Skeletal muscle satellite cell (primary cell): Measurements from ENCODE around the gene SUSD5.

Source experiments
- H3K27me3 ChIP-seq: 2 replicates; pipeline ENCODE4 v1.7.0; 2013; ENCODE audit warnings: low read length; ENCODE audit not compliant: control insufficient read depth, insufficient read depth
- H3K36me3 ChIP-seq: 2 replicates; pipeline ENCODE4 v1.7.0; 2013; ENCODE audit warnings: mild to moderate bottlenecking, control low read depth, low read length; ENCODE audit not compliant: insufficient read depth
- H3K4me1 ChIP-seq: 2 replicates; pipeline ENCODE4 v1.7.0; 2013; ENCODE audit warnings: low read length; ENCODE audit not compliant: control insufficient read depth, insufficient read depth
- H3K4me2 ChIP-seq: 2 replicates; pipeline ENCODE4 v1.7.0; 2013; ENCODE audit warnings: mild to moderate bottlenecking, low read length
- H3K4me3 ChIP-seq: 2 replicates; pipeline ENCODE4 v1.7.0; 2013; ENCODE audit warnings: low read length
- H3K9ac ChIP-seq: 2 replicates; pipeline ENCODE4 v1.7.0; 2013; ENCODE audit warnings: mild to moderate bottlenecking, low read depth, low read length, moderate library complexity
- H3K9me3 ChIP-seq: replicated peaks from 2 replicates; pipeline ENCODE4 v1.7.0; 2013; ENCODE audit warnings: mild to moderate bottlenecking, control low read depth, low read length

SUSD5 gene

GRCh38 chr3:33229066-33229465 is 10.5 kb upstream of the SUSD5 start:
- H3K27me3 ChIP-seq, result no peaks in the 10 kb centered on the region
- no peak overlapping the region for H3K4me3 ChIP-seq
- no peaks in the 10 kb centered on the region for H3K9me3 ChIP-seq
- no peaks in the 10 kb centered on the region for H3K36me3 ChIP-seq
- H3K4me1 ChIP-seq, result no peaks in the 10 kb centered on the region
- no peak overlapping the region for H3K9ac ChIP-seq
- H3K4me2 ChIP-seq, result no peak overlapping the region

- H3K4me1 ChIP-seq, result peaks cover 6% of the 10 kb centered on the region
- no peaks in the 10 kb centered on the region for H3K36me3 ChIP-seq
- H3K4me3 ChIP-seq, result no peak overlapping the region
- no peak overlapping the region for H3K9ac ChIP-seq
- H3K27me3 ChIP-seq, result no peaks in the 10 kb centered on the region
- H3K4me2 ChIP-seq, result no peak overlapping the region
- H3K9me3 ChIP-seq, result no peaks in the 10 kb centered on the region
Observed at GRCh38 chr3:33221241-33221640, 2.6 kb upstream of the SUSD5 start.

GRCh38 chr3:33219175-33219487 is 521 bp upstream of the SUSD5 start:
- H3K4me3 ChIP-seq, result peak overlapping the region; percentile 86
- H3K27me3 ChIP-seq, result no peaks in the 10 kb centered on the region
- H3K9ac ChIP-seq, result peak overlapping the region; percentile 73
- H3K4me1 ChIP-seq, result peaks cover 6% of the 10 kb centered on the region
- no peaks in the 10 kb centered on the region for H3K36me3 ChIP-seq
- no peaks in the 10 kb centered on the region for H3K9me3 ChIP-seq
- H3K4me2 ChIP-seq, result peak overlapping the region; percentile 98

GRCh38 chr3:33217866-33218445 is 654 bp downstream of the SUSD5 start:
- H3K27me3 ChIP-seq, result no peaks in the 10 kb centered on the region
- peaks cover 6% of the 10 kb centered on the region for H3K4me1 ChIP-seq
- H3K9ac ChIP-seq, result peak overlapping the region; percentile 73
- peak overlapping the region; percentile 86 for H3K4me3 ChIP-seq
- H3K36me3 ChIP-seq, result no peaks in the 10 kb centered on the region
- peak overlapping the region; percentile 98 for H3K4me2 ChIP-seq
- H3K9me3 ChIP-seq, result no peaks in the 10 kb centered on the region

DNA sequence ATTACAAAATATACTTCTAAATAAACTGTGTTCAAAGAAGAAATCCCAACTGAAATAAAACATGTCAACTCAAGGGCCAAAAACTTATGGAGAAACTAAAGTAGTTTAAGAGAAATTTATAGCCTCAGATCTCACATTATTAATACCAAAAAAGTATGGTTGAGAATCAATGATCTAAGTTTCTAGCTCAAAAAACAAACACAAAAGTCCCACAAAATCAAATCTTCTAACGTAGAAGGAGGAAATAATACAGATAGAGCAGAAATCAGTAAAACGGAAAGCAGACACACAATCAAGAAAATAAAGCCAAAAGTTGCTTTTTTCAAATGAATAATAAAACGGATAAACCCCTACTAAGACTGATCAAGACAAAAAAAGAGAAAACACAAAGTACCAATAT is 2.9 kb downstream of the SUSD5 start:
- Histone ChIP-seq H3K36me3 (no peaks in the 10 kb centered on the region), H3K9ac (no peak overlapping the region), H3K4me1 (peaks cover 17% of the 10 kb centered on the region), H3K27me3 (no peaks in the 10 kb centered on the region), H3K9me3 (no peaks in the 10 kb centered on the region), H3K4me2 (no peak overlapping the region), H3K4me3 (no peak overlapping the region)

DNA sequence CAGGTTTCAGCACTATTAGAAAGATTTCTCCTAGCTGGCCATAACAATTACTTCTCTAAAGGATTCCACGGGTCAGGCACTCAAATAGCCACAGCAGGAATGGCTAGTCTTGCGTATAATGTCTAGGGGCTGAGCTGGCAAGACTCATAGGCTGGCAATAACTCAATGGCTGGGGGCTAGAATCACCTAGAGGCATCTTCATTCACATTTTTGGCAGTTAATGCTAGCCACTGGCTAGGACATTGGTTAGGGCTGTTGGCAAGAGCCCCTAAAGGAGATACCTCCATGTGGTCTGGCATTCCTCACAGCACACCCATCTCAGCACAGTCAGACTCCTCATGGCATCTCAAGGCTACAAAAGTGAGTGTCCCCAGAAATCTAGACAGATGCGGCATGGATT is 6.2 kb downstream of the SUSD5 start:
- H3K4me2 ChIP-seq, result no peak overlapping the region
- no peak overlapping the region for H3K4me3 ChIP-seq
- H3K9ac ChIP-seq, result no peak overlapping the region
- no peaks in the 10 kb centered on the region for H3K36me3 ChIP-seq
- no peaks in the 10 kb centered on the region for H3K27me3 ChIP-seq
- peaks cover 12% of the 10 kb centered on the region for H3K4me1 ChIP-seq
- no peaks in the 10 kb centered on the region for H3K9me3 ChIP-seq

GRCh38 chr3:33211444-33211843 is 7.2 kb downstream of the SUSD5 start:
- H3K36me3 ChIP-seq, result no peaks in the 10 kb centered on the region
- H3K27me3 ChIP-seq, result no peaks in the 10 kb centered on the region
- no peak overlapping the region for H3K4me3 ChIP-seq
- H3K9me3 ChIP-seq, result no peaks in the 10 kb centered on the region
- H3K9ac ChIP-seq, result no peak overlapping the region
- peaks cover 12% of the 10 kb centered on the region for H3K4me1 ChIP-seq
- peak overlapping the region; percentile 15 for H3K4me2 ChIP-seq

- no peak overlapping the region for H3K9ac ChIP-seq
- peaks cover 12% of the 10 kb centered on the region for H3K4me1 ChIP-seq
- H3K36me3 ChIP-seq, result no peaks in the 10 kb centered on the region
- H3K4me2 ChIP-seq, result no peak overlapping the region
- no peak overlapping the region for H3K4me3 ChIP-seq
- no peaks in the 10 kb centered on the region for H3K27me3 ChIP-seq
- H3K9me3 ChIP-seq, result no peaks in the 10 kb centered on the region
Observed at GRCh38 chr3:33209357-33209756, 9.3 kb downstream of the SUSD5 start.

- Histone ChIP-seq H3K4me3 (no peak overlapping the region), H3K4me2 (no peak overlapping the region), H3K4me1 (peaks cover 3% of the 10 kb centered on the region), H3K9me3 (no peaks in the 10 kb centered on the region), H3K27me3 (no peaks in the 10 kb centered on the region), H3K36me3 (no peaks in the 10 kb centered on the region), H3K9ac (no peak overlapping the region)
Observed at GRCh38 chr3:33202711-33203457, 15.7 kb downstream of the SUSD5 start.

DNA sequence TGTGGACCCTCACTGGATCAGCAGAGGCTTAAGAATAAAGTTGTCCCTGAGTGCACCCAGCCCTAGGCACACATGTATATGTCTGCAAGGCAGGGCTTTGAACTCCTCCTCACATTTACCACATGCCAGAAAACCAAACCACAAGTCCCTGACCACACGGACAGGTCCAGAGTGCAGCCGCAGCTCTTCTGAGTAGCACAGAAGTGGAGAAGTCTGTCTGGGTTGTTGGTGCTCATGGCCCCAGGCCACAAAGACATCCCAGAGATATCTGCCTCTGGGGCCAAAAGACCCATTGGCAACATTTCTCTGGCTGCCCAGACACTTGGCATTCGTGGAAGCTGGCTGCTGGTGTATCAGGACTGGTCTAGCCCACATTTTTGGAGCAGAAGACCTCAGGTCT is 17.4 kb downstream of the SUSD5 start:
- Histone ChIP-seq H3K4me2 (no peak overlapping the region), H3K27me3 (no peaks in the 10 kb centered on the region), H3K4me3 (no peak overlapping the region), H3K9ac (no peak overlapping the region), H3K4me1 (peaks cover 3% of the 10 kb centered on the region), H3K9me3 (no peaks in the 10 kb centered on the region), H3K36me3 (no peaks in the 10 kb centered on the region)

GRCh38 chr3:33196538-33196937 is 22.1 kb downstream of the SUSD5 start:
- Histone ChIP-seq H3K36me3 (no peaks in the 10 kb centered on the region), H3K4me1 (no peaks in the 10 kb centered on the region), H3K4me2 (no peak overlapping the region), H3K9me3 (no peaks in the 10 kb centered on the region), H3K4me3 (no peak overlapping the region), H3K27me3 (no peaks in the 10 kb centered on the region), H3K9ac (no peak overlapping the region)

DNA sequence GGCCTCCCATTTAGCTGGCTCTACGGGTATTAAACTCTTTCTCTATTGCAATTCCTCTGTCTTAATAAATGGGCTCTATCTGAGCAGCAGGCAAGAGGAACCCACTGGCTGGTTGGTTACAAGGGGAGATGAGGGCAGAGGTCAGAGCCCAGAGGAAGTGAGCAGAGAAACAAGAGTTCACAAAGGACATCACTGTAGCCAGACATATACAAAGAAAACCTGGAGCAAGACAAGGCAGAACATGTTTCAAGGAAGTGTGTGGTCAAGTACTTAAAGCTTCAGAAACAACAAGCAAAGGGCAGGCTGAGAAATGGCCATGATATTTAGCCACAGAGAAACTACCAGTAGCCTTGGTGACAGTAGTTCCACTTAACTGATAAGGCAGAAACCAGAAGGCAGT is 24.3 kb downstream of the SUSD5 start:
- Histone ChIP-seq H3K4me3 (no peak overlapping the region), H3K36me3 (no peaks in the 10 kb centered on the region), H3K9ac (no peak overlapping the region), H3K4me1 (no peaks in the 10 kb centered on the region), H3K27me3 (no peaks in the 10 kb centered on the region), H3K4me2 (no peak overlapping the region), H3K9me3 (no peaks in the 10 kb centered on the region)
